ENCODE data around the gene HRH2. TPM values are rescaled to one million over a fixed set of nuclear protein-coding genes. Genes with fewer than 3 reads are reported as not detected.

HRH2 gene
- total and polyA plus RNA-seq, 8 donors, result 0.58 to 44.6 (median 4.6) TPM

DNA sequence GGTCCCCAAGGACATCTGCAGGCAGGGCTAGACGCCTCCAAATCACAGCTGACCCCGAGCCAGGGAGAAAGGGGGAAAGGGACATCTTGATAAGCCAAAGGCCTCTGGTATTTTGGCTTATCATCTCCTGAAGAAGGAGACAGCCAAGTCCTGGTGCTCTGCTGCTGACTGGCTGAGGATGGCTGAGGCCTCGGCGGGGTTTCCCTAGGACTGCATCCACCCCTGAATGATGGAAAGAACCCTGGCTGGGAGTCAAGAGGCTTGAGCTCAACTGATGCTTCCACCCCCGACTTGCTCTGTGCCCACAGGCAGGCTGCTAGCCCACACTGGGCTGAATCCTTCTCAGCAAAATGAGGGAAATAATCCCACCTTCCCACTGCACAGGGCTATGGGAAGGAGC, 30.9 kb upstream of the HRH2 start:
- no peaks in the 10 kb centered on the region for H3K36me3 ChIP-seq
- no peak overlapping the region for H3K4me3 ChIP-seq
- intact Hi-C loops (cut with DNase I; ENCODE audit: low total_unique reads), result no loop called here
- DNase-seq, result no peak
- 63 to 81% (median 74%) methylated on average over 4 to 5 of the region's 5 CpGs for WGBS, 5 donors
- H3K4me1 ChIP-seq, result no peaks in the 10 kb centered on the region
- TF ChIP-seq POLR2A (IDR thresholded peaks at IDR 0.05), result no peak
- TF ChIP-seq POLR2AphosphoS5 (IDR thresholded peaks at IDR 0.05), result no peak
- TF ChIP-seq CTCF (IDR thresholded peaks at IDR 0.05), result no peak
- no peak for TF ChIP-seq EP300 (IDR thresholded peaks at IDR 0.05)
- peaks cover 0 to 5% (median 0%) of the 10 kb centered on the region in 3 donors for H3K27me3 ChIP-seq
- H3K27ac ChIP-seq, result no peak overlapping the region
- peaks cover 4 to 24% (median 12%) of the 10 kb centered on the region in 4 donors for H3K9me3 ChIP-seq

- H3K4me3 ChIP-seq, result no peak overlapping the region
- intact Hi-C loops (cut with DNase I; ENCODE audit: low total_unique reads), result no loop called here
- H3K9me3 ChIP-seq, result peaks cover 4 to 24% (median 12%) of the 10 kb centered on the region in 4 donors
- H3K36me3 ChIP-seq, result no peaks in the 10 kb centered on the region
- H3K27me3 ChIP-seq, result peaks cover 0 to 5% (median 0%) of the 10 kb centered on the region in 3 donors
- H3K27ac ChIP-seq, result no peak overlapping the region
- 69 to 87% (median 84%) methylated on average over 4 of the region's 4 CpGs for WGBS, 5 donors
- H3K4me1 ChIP-seq, result no peaks in the 10 kb centered on the region
- no peak for DNase-seq
- no peak for TF ChIP-seq CTCF (IDR thresholded peaks at IDR 0.05)
- TF ChIP-seq EP300 (IDR thresholded peaks at IDR 0.05), result no peak
- TF ChIP-seq POLR2AphosphoS5 (IDR thresholded peaks at IDR 0.05), result no peak
- no peak for TF ChIP-seq POLR2A (IDR thresholded peaks at IDR 0.05)
Observed at GRCh38 chr5:175627739-175628138, 30.1 kb upstream of the HRH2 start.

DNA sequence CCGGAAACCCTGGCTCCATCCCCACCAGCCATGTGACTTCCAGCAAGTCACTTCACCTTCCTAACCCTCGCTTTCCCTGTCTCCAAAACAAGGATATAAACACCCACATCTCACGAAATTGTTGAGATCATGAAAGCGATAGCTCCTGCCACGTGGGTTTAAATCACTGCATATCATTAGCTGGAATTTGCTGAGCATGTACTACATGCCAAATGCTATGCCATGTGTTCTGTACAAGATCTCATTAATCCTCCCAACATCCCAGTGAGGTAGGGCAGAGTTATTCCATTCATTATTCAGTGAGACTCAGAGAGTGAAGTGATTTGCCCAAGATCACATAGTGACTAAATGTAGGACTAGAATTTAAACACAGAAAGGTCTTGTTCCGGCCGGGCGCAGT, 29.2 kb upstream of the HRH2 start:
- no peak for DNase-seq
- Histone ChIP-seq H3K4me1 (no peaks in the 10 kb centered on the region), H3K27me3 (peaks cover 0 to 5% (median 0%) of the 10 kb centered on the region in 3 donors), H3K27ac (no peak overlapping the region), H3K36me3 (no peaks in the 10 kb centered on the region), H3K4me3 (no peak overlapping the region), H3K9me3 (peaks cover 4 to 24% (median 12%) of the 10 kb centered on the region in 4 donors)
- no peak for TF ChIP-seq EP300 (IDR thresholded peaks at IDR 0.05)
- intact Hi-C loops (cut with DNase I; ENCODE audit: low total_unique reads), result no loop called here
- 77 to 88% (median 82%) methylated on average over 8 of the region's 8 CpGs for WGBS, 5 donors

GRCh38 chr5:175629261-175629660, 28.6 kb upstream of the HRH2 start:
- DNase-seq, result no peak
- peaks cover 0 to 5% (median 0%) of the 10 kb centered on the region in 3 donors for H3K27me3 ChIP-seq
- no peak overlapping the region for H3K27ac ChIP-seq
- H3K9me3 ChIP-seq, result peaks cover 4 to 24% (median 12%) of the 10 kb centered on the region in 4 donors
- intact Hi-C loops (cut with DNase I; ENCODE audit: low total_unique reads), result no loop called here
- H3K4me1 ChIP-seq, result no peaks in the 10 kb centered on the region
- TF ChIP-seq POLR2A (IDR thresholded peaks at IDR 0.05) (no peak), EP300 (IDR thresholded peaks at IDR 0.05) (no peak), POLR2AphosphoS5 (IDR thresholded peaks at IDR 0.05) (no peak), CTCF (IDR thresholded peaks at IDR 0.05) (no peak)
- H3K36me3 ChIP-seq, result no peaks in the 10 kb centered on the region
- WGBS, 5 donors, result 84 to 95% (median 91%) methylated on average over 6 of the region's 6 CpGs
- no peak overlapping the region for H3K4me3 ChIP-seq

GRCh38 chr5:175629793-175630192, 28.1 kb upstream of the HRH2 start:
- no peak overlapping the region for H3K4me3 ChIP-seq
- TF ChIP-seq POLR2A (IDR thresholded peaks at IDR 0.05) (no peak), CTCF (IDR thresholded peaks at IDR 0.05) (no peak), POLR2AphosphoS5 (IDR thresholded peaks at IDR 0.05) (no peak), EP300 (IDR thresholded peaks at IDR 0.05) (no peak)
- WGBS, 5 donors, result 83 to 100% (median 90%) methylated on average over 1 of the region's 1 CpG

More at GRCh38 chr5:175629793-175630192, 28.1 kb upstream of the HRH2 start:
- no peak overlapping the region for H3K27ac ChIP-seq
- DNase-seq, result no peak
- peaks cover 4 to 24% (median 12%) of the 10 kb centered on the region in 4 donors for H3K9me3 ChIP-seq
- peaks cover 0 to 5% (median 0%) of the 10 kb centered on the region in 3 donors for H3K27me3 ChIP-seq
- no peaks in the 10 kb centered on the region for H3K36me3 ChIP-seq
- no peaks in the 10 kb centered on the region for H3K4me1 ChIP-seq
- intact Hi-C loops (cut with DNase I; ENCODE audit: low total_unique reads), result no loop called here

Measured in stomach (tissue), 9 donors.